ENCODE data around the gene EFCAB6.

EFCAB6 gene

DNA sequence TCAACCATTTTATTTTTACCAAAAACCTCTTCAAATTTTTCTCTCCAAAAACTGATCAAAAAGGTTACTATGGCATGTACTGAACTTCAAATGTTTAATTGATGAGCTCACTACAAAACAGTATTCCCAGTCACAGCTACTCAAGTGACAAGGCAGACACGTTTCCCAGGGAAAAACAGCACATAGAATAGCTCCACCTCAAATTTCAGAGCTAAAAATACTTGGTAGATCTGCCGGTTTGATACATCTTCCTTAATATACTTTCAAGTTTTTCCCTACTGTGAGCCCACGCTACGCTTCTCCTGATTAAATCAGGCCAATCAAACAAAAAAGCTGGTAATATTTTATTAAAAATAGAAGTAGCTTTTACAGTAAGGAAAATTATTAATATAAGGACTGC, 100.4 kb downstream of the EFCAB6 start:
- no peak overlapping the region for H3K9ac ChIP-seq (ENCODE audit: low read depth, low read length)
- H3K4me3 ChIP-seq (ENCODE audit: low read length), result no peak overlapping the region
- no peak overlapping the region for H3K4me2 ChIP-seq (ENCODE audit: low read length)
- no peaks in the 10 kb centered on the region for H3K4me1 ChIP-seq (ENCODE audit: control insufficient read depth, insufficient read depth, low read length)
- H3K36me3 ChIP-seq (ENCODE audit: insufficient read depth, low read length), result no peaks in the 10 kb centered on the region
- peaks cover 4% of the 10 kb centered on the region for H3K27me3 ChIP-seq (ENCODE audit: control insufficient read depth, insufficient read depth, low read length)
- H3K9me3 ChIP-seq (replicated peaks; ENCODE audit: low read length), result no peaks in the 10 kb centered on the region

DNA sequence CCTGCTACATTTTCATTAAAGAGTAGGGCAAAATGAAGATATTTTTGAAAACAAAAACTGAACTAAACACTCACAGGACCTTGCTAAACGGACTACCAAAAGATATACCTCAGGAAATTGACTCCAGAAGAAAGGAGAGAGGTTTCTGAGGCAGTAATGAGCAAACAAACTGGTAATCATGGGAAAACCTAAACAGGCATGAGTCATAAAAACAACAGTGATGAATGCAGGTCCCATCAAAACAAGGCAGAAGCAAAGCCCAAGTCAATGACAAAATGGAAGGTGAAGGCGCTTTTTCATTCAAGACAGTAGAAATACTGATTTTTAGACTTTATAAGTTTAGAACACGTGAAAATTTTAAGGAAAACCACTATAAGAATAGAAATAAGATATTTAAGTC, 104.5 kb downstream of the EFCAB6 start:
- no peak overlapping the region for H3K4me2 ChIP-seq (ENCODE audit: low read length)
- H3K36me3 ChIP-seq (ENCODE audit: insufficient read depth, low read length), result no peaks in the 10 kb centered on the region
- no peaks in the 10 kb centered on the region for H3K4me1 ChIP-seq (ENCODE audit: control insufficient read depth, insufficient read depth, low read length)
- H3K9ac ChIP-seq (ENCODE audit: low read depth, low read length), result no peak overlapping the region
- no peak overlapping the region for H3K4me3 ChIP-seq (ENCODE audit: low read length)
- H3K9me3 ChIP-seq (replicated peaks; ENCODE audit: low read length), result no peaks in the 10 kb centered on the region
- H3K27me3 ChIP-seq (ENCODE audit: control insufficient read depth, insufficient read depth, low read length), result peaks cover 4% of the 10 kb centered on the region

DNA sequence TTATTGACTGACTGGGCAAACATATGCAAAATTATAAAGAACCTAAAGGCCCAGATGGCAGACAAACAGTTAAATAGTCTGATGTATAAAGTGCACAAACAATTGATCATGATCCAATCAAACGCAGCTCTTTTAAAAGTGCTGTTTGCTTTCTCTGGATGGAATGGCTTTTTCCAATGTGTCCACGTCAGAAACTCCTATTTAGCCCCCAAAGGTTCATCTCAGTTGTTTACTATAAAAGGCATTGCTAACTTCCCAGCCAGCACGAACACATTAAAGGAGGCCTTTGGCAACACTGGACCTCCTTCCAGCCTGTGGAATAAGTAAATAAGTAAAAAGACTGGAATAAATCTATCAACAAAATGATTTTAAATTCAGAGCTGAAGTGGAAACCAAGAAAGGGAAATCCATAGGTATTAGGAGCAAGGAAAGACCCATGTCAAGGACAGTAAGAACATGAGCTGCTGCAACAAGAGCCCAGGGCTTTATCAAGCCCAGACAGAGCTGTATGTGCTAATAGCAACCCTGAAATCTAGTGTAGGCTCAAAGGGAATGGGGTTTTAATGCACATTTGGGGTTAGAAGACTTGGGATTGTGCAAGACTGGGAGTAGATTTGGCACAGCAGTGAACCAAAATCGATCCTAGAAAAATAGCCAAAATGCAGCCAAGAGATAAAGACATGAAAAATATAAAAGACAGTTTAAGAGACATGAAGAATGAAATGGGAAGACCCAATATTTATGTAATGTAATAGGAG, 105.4 kb downstream of the EFCAB6 start:
- Histone ChIP-seq H3K9ac (ENCODE audit: low read depth, low read length) (no peak overlapping the region), H3K27me3 (ENCODE audit: control insufficient read depth, insufficient read depth, low read length) (peaks cover 4% of the 10 kb centered on the region), H3K4me3 (ENCODE audit: low read length) (no peak overlapping the region), H3K36me3 (ENCODE audit: insufficient read depth, low read length) (no peaks in the 10 kb centered on the region), H3K4me2 (ENCODE audit: low read length) (no peak overlapping the region), H3K9me3 (replicated peaks; ENCODE audit: low read length) (no peaks in the 10 kb centered on the region), H3K4me1 (ENCODE audit: control insufficient read depth, insufficient read depth, low read length) (no peaks in the 10 kb centered on the region)

DNA sequence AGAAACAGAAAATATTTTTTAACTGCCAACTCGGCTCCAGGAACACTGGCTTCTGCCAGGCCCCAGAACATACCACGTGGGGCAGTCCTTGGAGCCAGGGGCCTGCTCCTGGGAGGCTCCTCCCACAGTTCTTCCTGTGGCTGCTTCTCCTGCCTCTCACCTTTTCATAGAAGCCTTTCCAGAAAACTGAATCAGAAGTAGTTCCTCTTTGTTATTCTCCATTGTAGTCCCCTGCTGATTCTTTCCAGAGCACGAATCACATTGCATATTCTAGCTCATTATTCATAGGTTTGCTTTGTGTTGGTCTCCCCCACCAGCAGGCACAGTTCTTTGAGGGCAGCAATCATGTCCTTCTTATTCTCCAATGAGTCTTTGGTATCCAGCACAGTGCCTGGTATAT, 106.0 kb downstream of the EFCAB6 start:
- no peaks in the 10 kb centered on the region for H3K9me3 ChIP-seq (replicated peaks; ENCODE audit: low read length)
- no peaks in the 10 kb centered on the region for H3K36me3 ChIP-seq (ENCODE audit: insufficient read depth, low read length)
- no peak overlapping the region for H3K9ac ChIP-seq (ENCODE audit: low read depth, low read length)
- H3K4me3 ChIP-seq (ENCODE audit: low read length), result no peak overlapping the region
- H3K27me3 ChIP-seq (ENCODE audit: control insufficient read depth, insufficient read depth, low read length), result peaks cover 4% of the 10 kb centered on the region
- no peak overlapping the region for H3K4me2 ChIP-seq (ENCODE audit: low read length)
- no peaks in the 10 kb centered on the region for H3K4me1 ChIP-seq (ENCODE audit: control insufficient read depth, insufficient read depth, low read length)

DNA sequence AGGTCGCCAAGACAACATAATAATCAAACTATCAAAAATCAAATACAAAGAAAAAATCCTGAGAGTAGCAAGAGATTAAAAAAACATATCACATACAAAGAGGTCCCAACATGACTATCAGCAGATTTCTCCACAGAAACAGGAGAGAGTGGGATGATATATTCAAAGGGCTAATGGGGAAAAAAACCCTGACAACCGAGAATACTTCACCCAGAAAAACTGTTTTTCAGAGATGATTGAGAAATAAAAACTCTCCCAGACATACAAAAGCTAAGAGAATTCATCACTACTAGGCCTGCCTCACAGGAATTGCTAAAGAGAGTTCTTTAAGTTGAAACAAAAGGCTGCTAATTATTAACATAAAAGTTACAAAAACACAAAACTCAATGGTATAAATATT, 108.1 kb downstream of the EFCAB6 start:
- no peaks in the 10 kb centered on the region for H3K4me1 ChIP-seq (ENCODE audit: control insufficient read depth, insufficient read depth, low read length)
- no peaks in the 10 kb centered on the region for H3K27me3 ChIP-seq (ENCODE audit: control insufficient read depth, insufficient read depth, low read length)
- H3K4me2 ChIP-seq (ENCODE audit: low read length), result no peak overlapping the region
- no peaks in the 10 kb centered on the region for H3K36me3 ChIP-seq (ENCODE audit: insufficient read depth, low read length)
- no peak overlapping the region for H3K9ac ChIP-seq (ENCODE audit: low read depth, low read length)
- H3K4me3 ChIP-seq (ENCODE audit: low read length), result no peak overlapping the region
- H3K9me3 ChIP-seq (replicated peaks; ENCODE audit: low read length), result no peaks in the 10 kb centered on the region

DNA sequence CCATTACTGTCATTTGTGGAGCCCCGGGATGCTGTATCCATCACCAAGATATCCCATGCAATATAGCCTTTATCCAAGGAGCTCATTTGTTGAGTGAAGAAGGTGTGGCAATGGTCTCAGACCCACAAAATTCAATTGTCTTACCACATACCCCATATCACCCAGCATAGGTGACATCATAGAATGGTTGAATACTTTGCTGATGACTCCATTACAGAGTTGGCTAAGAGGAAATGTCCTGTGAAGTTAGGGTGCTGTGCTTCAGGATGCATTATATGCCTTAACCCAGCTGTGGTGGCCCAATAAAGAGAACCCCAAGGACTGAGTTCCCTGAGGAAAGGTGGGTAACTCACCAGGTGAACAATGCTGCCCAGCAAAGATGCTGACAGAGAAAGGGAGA, 113.7 kb downstream of the EFCAB6 start:
- no peak overlapping the region for H3K4me3 ChIP-seq (ENCODE audit: low read length)
- no peaks in the 10 kb centered on the region for H3K36me3 ChIP-seq (ENCODE audit: insufficient read depth, low read length)
- no peaks in the 10 kb centered on the region for H3K9me3 ChIP-seq (replicated peaks; ENCODE audit: low read length)
- H3K4me1 ChIP-seq (ENCODE audit: control insufficient read depth, insufficient read depth, low read length), result no peaks in the 10 kb centered on the region
- no peak overlapping the region for H3K9ac ChIP-seq (ENCODE audit: low read depth, low read length)
- no peak overlapping the region for H3K4me2 ChIP-seq (ENCODE audit: low read length)
- H3K27me3 ChIP-seq (ENCODE audit: control insufficient read depth, insufficient read depth, low read length), result peaks cover 7% of the 10 kb centered on the region

DNA sequence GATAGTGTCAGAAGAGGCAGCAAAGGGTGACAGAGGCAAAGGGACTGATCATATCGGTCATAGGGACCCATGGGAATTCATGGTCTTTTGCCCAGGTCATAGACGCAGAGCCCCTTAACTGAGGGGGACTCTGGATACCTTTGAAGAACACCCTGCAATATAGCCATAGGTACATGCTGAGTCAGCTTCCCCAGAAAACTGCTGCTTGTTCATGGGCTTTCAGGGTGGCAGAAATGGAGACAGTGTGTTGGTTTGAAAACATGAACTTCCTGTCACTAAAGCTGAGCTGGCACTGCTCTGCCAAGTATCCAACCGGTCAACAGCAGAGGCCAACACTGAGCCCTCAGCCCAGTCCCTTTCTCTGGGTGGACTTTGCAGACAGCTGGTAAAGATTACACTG, 114.2 kb downstream of the EFCAB6 start:
- Histone ChIP-seq H3K4me2 (ENCODE audit: low read length) (no peak overlapping the region), H3K4me3 (ENCODE audit: low read length) (no peak overlapping the region), H3K9me3 (replicated peaks; ENCODE audit: low read length) (no peaks in the 10 kb centered on the region), H3K4me1 (ENCODE audit: control insufficient read depth, insufficient read depth, low read length) (no peaks in the 10 kb centered on the region), H3K27me3 (ENCODE audit: control insufficient read depth, insufficient read depth, low read length) (peaks cover 7% of the 10 kb centered on the region), H3K36me3 (ENCODE audit: insufficient read depth, low read length) (no peaks in the 10 kb centered on the region), H3K9ac (ENCODE audit: low read depth, low read length) (no peak overlapping the region)

DNA sequence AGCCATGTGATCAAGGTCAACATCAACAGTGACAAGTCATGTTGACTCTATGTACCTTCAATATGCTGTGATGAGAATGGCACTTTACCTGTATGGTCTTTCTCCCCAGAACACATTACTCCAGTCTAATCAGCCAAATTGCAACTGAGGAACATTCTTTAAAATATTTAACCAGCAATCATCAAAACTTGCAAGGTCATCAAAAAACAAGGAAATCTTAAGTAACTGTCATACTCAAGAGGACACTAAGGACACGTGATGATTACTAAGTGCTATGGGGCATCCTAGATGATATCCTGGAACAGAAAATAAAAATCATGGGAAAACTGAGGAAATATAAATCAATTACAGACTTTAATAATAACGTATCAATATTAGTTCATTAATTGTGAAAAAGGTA, 118.9 kb downstream of the EFCAB6 start:
- Histone ChIP-seq H3K4me2 (ENCODE audit: low read length) (no peak overlapping the region), H3K4me1 (ENCODE audit: control insufficient read depth, insufficient read depth, low read length) (no peaks in the 10 kb centered on the region), H3K9ac (ENCODE audit: low read depth, low read length) (no peak overlapping the region), H3K27me3 (ENCODE audit: control insufficient read depth, insufficient read depth, low read length) (peaks cover 7% of the 10 kb centered on the region), H3K36me3 (ENCODE audit: insufficient read depth, low read length) (no peaks in the 10 kb centered on the region), H3K9me3 (replicated peaks; ENCODE audit: low read length) (no peaks in the 10 kb centered on the region), H3K4me3 (ENCODE audit: low read length) (no peak overlapping the region)

DNA sequence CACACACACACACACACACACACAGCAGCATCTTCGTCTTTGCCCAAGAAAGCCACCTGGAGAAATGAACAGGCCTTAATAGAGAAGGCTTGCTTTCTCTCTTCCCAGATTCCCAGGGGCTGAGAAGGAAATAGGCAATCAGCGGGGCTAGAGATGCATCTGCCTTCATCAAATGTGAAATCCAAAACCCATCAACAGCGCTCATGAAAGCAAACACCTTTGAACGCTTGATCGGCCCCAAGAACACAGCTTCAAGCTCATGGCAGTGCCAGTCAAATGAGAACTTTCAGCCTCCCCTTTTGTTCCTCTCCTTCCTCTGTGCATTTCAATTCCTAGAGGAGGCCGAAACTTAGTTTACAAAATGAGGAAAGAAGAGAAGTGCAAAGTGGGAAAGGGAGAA, 122.7 kb downstream of the EFCAB6 start:
- Histone ChIP-seq H3K4me1 (ENCODE audit: control insufficient read depth, insufficient read depth, low read length) (no peaks in the 10 kb centered on the region), H3K4me3 (ENCODE audit: low read length) (no peak overlapping the region), H3K4me2 (ENCODE audit: low read length) (no peak overlapping the region), H3K9me3 (replicated peaks; ENCODE audit: low read length) (no peaks in the 10 kb centered on the region), H3K27me3 (ENCODE audit: control insufficient read depth, insufficient read depth, low read length) (peaks cover 1% of the 10 kb centered on the region), H3K9ac (ENCODE audit: low read depth, low read length) (no peak overlapping the region), H3K36me3 (ENCODE audit: insufficient read depth, low read length) (no peaks in the 10 kb centered on the region)

DNA sequence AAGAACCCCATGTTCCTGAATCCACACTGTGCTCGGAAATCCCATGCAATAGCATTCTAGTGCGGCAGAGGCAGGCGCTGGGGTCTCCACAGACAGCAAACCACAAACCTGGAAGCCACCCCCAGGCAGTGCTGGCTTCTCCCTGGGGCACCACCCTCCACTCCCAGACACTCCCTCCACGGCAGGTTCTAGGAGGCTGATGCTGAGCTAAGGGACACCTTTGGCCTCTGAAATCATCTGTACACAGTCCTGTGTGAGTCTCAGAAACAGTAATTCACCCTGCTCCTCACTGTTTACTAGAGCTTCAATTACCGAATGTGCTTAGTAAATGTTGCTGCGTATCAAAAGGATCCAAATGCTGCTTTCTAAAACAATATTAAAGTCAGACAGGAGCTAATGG, 129.3 kb downstream of the EFCAB6 start:
- Histone ChIP-seq H3K4me1 (ENCODE audit: control insufficient read depth, insufficient read depth, low read length) (no peaks in the 10 kb centered on the region), H3K9ac (ENCODE audit: low read depth, low read length) (no peak overlapping the region), H3K36me3 (ENCODE audit: insufficient read depth, low read length) (no peaks in the 10 kb centered on the region), H3K27me3 (ENCODE audit: control insufficient read depth, insufficient read depth, low read length) (no peaks in the 10 kb centered on the region), H3K9me3 (replicated peaks; ENCODE audit: low read length) (no peaks in the 10 kb centered on the region), H3K4me3 (ENCODE audit: low read length) (no peak overlapping the region), H3K4me2 (ENCODE audit: low read length) (no peak overlapping the region)

DNA sequence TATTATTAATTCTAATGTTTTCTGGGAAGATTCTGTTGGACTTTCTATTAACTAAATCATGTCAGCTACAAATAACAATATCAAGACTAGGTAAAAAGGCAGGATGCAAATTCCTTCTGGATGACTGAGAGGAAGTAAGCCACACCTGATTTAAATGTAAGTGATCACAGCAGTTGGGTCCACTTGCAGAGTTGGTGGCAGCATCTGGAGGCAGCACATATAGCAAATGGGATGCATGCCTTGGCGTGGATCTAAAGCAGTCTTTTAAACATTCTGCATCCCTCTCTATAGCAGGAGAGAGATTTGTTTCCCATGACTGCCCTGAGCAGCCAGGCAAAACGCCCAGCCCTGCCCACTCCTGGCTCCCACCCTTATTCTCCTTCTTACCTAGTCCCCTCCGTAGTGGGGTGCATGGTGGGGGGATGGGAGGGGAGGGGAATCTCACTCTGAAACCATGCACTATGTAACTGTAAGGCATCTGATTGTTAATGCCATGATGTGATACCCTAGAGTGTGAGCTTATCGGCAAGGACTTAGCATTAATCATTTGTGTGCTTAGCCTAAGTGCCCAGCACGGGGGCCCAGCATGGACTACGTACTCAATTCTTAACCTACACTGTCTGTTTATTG, 130.3 kb downstream of the EFCAB6 start:
- H3K36me3 ChIP-seq (ENCODE audit: insufficient read depth, low read length), result no peaks in the 10 kb centered on the region
- no peaks in the 10 kb centered on the region for H3K9me3 ChIP-seq (replicated peaks; ENCODE audit: low read length)
- H3K27me3 ChIP-seq (ENCODE audit: control insufficient read depth, insufficient read depth, low read length), result no peaks in the 10 kb centered on the region
- no peak overlapping the region for H3K4me3 ChIP-seq (ENCODE audit: low read length)
- H3K4me2 ChIP-seq (ENCODE audit: low read length), result no peak overlapping the region
- H3K4me1 ChIP-seq (ENCODE audit: control insufficient read depth, insufficient read depth, low read length), result no peaks in the 10 kb centered on the region
- H3K9ac ChIP-seq (ENCODE audit: low read depth, low read length), result no peak overlapping the region

DNA sequence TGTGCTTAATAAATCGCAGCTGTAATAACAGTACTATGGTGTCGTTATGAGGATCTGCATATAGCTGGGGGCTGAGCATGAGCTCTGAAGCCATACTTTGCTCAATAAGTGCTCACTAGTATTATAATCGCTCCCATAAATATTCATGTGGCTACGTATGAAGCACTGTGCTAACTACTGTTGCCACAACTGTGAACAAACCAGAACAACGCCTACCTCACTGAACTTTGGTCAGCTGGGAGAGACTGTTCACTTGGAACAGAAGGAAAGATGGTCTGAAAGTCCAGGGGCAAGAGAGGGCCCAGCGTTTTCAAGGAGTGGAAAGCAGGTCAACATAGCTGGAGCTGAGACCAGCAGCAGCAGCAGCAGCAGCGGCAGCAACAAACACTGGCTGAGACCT, 141.6 kb downstream of the EFCAB6 start:
- no peak overlapping the region for H3K9ac ChIP-seq (ENCODE audit: low read depth, low read length)
- no peaks in the 10 kb centered on the region for H3K9me3 ChIP-seq (replicated peaks; ENCODE audit: low read length)
- H3K4me1 ChIP-seq (ENCODE audit: control insufficient read depth, insufficient read depth, low read length), result no peaks in the 10 kb centered on the region
- no peak overlapping the region for H3K4me2 ChIP-seq (ENCODE audit: low read length)
- no peak overlapping the region for H3K4me3 ChIP-seq (ENCODE audit: low read length)
- H3K27me3 ChIP-seq (ENCODE audit: control insufficient read depth, insufficient read depth, low read length), result no peaks in the 10 kb centered on the region
- H3K36me3 ChIP-seq (ENCODE audit: insufficient read depth, low read length), result no peaks in the 10 kb centered on the region

Data from skeletal muscle satellite cell (primary cell).